GM18951 (cell line): ENCODE data around the gene ALOXE3.
A peak's percentile ranks its signal among the peaks of the same experiment; 100 is the strongest.
"Not testable (repeated sequence)": the region's sequence is repeated elsewhere in the genome, so short reads cannot be mapped to it uniquely, and the experiment has no call there.

Source experiments
- POLR2A ChIP-seq: IDR thresholded peaks from 4 replicates; pipeline ENCODE4 v1.6.1; 2011; ENCODE audit warnings: mild to moderate bottlenecking; ENCODE audit not compliant: insufficient read length, insufficient read depth; ENCODE audit errors: extremely low read depth
- in situ Hi-C: fragments of 300-500 bp; cut with MboI; formaldehyde crosslinking; loops from one replicate; pipeline ENCODE4 v1.12.0; 2022; ENCODE audit warnings: low sequenced_read_pairs, mixed read lengths, inconsistent platforms; ENCODE audit not compliant: unreplicated experiment

Gene ALOXE3

GRCh38 chr17:8096541-8096940, 21.8 kb downstream of the ALOXE3 start:
- no peak for TF ChIP-seq POLR2A
- in situ Hi-C loops = no loop called here

DNA sequence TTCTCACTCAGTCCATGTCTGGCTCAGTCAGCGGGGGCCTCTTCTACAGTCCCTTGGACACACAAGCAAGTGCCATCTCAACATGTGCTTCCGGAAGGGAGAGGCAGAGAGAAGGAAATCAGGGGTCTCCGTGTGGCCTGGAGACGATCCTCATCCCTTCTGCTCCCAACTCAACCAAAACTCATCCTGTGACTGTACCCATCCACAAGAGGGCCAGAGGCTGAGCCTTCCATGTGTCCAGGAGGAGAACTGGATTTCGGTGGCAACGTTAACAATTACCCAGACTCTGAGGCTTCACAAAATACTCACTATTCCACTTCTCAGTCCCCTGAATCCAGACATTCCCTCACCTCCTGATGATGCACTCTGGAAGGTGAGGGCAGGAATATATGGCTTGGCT, 23.0 kb downstream of the ALOXE3 start:
- in situ Hi-C loops = no loop called here
- TF ChIP-seq POLR2A = no peak

GRCh38 chr17:8091033-8091687, 27.2 kb downstream of the ALOXE3 start:
- in situ Hi-C loops = no loop called here

DNA sequence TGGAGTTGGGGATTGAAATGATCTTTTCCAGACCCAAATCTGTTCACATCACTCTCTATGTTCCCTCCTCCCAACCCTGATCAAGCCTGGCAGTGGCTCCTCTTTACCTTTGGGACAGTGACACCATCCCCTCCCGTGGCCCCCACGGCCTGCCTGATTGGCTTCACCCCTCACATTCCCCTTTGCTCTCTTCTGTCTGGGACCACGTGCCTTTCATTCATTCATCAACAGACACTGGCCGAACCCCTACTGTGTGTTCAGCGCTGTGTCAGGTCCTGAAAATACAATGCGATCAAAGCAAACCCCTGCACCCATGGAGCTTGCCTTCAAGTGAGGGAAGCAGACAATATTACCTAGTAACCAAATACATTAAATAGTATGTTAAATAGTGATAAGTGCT, 28.6 kb downstream of the ALOXE3 start:
- no peak for TF ChIP-seq POLR2A
- in situ Hi-C loops = no loop called here

More at GRCh38 chr17:8091033-8091687, 27.2 kb downstream of the ALOXE3 start:
- peak; percentile 30 for TF ChIP-seq POLR2A

- TF ChIP-seq POLR2A = no peak
- in situ Hi-C loops = no loop called here
Observed at GRCh38 chr17:8087952-8088230, 30.4 kb downstream of the ALOXE3 start.

DNA sequence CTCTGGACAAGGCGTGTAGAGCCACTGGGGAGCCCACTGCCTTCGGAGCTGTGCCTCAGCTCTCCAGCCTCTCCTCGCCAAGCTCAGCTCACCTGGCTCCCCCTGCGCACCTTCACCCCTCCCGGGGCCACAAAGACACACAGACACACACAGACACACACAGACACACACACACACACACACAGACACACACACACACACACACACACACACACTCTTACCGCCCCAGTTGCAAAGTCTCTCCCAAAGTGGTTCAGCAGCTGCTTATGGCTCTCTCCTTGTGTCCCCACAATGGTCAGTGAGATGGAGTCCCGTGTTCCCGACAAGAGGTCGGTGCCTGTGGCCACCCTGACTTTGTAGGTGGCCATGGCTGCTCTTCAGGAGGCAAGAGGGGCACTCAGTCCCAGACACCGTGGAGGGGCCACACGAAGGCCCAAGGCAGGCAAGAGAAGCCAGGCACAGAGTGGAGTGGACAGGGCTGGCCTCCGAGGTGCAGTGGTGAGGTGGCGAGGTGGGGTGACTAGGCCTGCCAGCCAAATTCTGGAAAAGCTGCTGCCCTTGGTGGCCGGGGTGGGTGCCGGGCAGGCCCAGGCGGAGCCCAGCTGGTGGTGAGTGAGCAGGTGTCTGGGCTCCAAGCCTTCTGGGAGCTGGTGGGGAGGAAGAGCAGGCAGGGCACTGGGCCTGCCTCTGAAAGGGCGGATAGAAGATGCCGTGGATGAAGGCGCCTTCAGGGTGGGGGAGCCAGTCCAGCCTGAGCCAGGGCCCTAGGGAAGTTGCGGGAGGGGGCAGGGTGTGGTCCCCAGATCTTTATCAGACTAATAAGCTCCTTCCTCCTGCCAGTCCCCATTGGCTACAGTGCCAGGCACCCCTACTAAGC, 31.0 kb downstream of the ALOXE3 start, which contains the start of gene ALOX12B:
TSS of gene ALOX12B (minus strand) at position 642 of the 877 bp plus-strand sequence. CDS start at position 368, 274 bp downstream.
- no peak for TF ChIP-seq POLR2A
- in situ Hi-C loops = no loop called here

GRCh38 chr17:8084250-8084649, 34.1 kb downstream of the ALOXE3 start:
- in situ Hi-C loops = no loop called here
- TF ChIP-seq POLR2A = no peak

GRCh38 chr17:8082292-8082691, 36.0 kb downstream of the ALOXE3 start:
- no peak for TF ChIP-seq POLR2A
- in situ Hi-C loops = no loop called here

GRCh38 chr17:8081876-8082275, 36.4 kb downstream of the ALOXE3 start:
- TF ChIP-seq POLR2A = no peak
- in situ Hi-C loops = no loop called here

DNA sequence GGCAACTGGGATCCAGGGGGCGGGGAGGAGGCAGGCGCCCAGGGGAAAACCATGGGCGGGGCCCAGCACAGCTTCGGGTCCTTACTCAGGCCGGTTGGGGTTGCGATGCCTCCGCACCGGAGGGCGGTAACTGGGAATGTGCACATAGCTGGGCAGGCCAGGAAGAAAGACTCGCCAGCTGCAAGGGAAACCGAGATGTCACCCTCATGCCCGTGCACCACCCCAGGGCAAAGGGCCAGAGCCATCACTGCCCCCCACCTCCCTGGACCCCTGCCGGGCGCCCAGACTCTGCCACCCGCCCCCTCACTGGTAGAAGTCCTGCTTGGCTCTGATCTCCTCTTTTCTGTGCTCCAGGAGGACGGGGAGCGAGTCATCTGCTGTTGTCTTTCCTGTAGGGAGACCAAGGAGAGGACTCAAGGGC, 37.5 kb downstream of the ALOXE3 start:
- in situ Hi-C loops = no loop called here

DNA sequence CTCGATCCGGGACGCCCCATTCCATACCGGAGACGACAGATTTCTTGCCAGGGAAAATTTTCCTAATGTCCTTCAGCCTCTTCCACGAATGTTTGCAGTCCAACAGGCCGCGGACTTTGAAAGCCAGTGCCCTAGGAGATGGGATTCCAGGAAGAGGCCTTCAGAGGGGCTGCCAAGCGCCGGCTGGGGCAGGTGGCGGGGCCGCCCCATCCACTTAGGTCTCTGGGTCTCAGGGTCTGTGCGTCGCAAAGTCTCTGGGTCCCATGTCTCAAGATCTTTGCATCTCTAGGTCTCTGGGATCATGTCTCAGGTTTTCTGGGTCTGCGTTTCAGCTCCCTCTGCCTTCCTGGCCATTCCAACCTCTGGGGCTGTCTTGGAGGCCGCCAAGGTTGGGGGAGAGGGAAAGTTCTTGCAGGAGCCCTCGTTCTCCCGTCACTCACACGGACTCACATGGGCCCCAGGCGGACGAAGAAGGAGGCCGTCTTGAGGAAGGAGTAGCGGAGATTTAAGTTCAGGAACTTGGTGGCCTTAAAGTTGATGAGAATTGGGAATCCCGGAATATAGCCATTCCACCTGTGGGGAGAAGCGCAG, 38.0 kb downstream of the ALOXE3 start:
- in situ Hi-C loops = no loop called here
- TF ChIP-seq POLR2A = no peak

More for the DNA sequence above, 37.5 kb downstream of the ALOXE3 start:
- TF ChIP-seq POLR2A = no peak

GRCh38 chr17:8079291-8080207, 38.8 kb downstream of the ALOXE3 start:
- in situ Hi-C loops = no loop called here
- no peak for TF ChIP-seq POLR2A

GRCh38 chr17:8077939-8078338, 40.4 kb downstream of the ALOXE3 start:
- in situ Hi-C loops = not testable (repeated sequence)
